ENCODE measurements around the gene ZHX3. TPM values are rescaled to one million over a fixed set of nuclear protein-coding genes. Genes with fewer than 3 reads are reported as not detected.

Gene ZHX3
- total RNA-seq, 3 donors from 2014 or later (not counting 1 experiment from before 2014, with no cell fraction given): 9.0 to 11.8 (median 10.3) TPM

DNA sequence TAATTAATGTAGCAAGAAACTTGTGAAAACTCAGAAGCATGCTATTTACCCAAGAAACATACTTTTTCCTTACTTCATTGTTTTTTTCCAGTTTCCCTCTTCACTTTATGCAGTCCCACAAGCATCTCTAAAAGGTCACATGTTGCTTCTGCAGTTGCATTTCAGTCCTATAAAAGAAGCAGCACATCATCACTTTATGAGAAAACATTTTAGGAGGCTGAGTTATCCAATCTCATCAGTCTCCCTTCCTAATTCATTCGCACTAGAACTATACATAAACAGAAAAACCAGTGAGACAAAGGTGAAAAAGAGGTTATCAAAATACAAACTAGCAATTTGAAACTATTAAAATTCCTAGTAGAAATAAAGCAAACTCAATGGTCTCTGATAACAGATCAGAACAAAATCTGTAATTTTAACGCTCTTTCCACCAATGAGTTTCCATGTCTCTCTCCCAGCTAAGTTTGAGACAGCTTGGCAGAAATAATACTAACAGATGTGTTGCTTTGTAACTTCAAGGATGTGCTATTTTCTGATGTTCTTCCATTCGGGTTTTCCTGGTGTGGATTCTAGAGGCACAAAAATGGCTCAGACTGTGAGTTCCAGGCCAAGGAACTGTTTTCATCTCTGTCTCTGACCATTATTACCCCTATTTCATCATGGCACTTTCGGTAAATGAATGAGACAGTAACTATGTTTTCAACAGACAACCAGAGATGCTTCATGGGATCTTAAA lies 48.4 kb downstream of the ZHX3 start:
- H3K4me1 ChIP-seq (ENCODE audit: control insufficient read depth, insufficient read depth, low read length): no peaks in the 10 kb centered on the region
- Mint-ChIP-seq H3K36me3 (no peaks in the 10 kb centered on the region), H3K4me1 (peaks cover 0 to 6% of the 10 kb centered on the region in 2 donors), H3K4me3 (no peak overlapping the region), H3K27me3 (ENCODE audit: low read depth in 2 of 2) (no peaks in the 10 kb centered on the region), H3K9me3 (no peaks in the 10 kb centered on the region), H3K27ac (no peak overlapping the region)
- no peaks in the 10 kb centered on the region for H3K36me3 ChIP-seq (ENCODE audit: control insufficient read depth, insufficient read depth, low read length)
- 98% methylated on average over 4 of the region's 4 CpGs for WGBS (ENCODE audit: insufficient coverage)
- intact Hi-C loops (cut with micrococcal nuclease): no loop called here
- ATAC-seq (no peak), DNase-seq (no peak)
- H3K9me3 ChIP-seq (ENCODE audit: control insufficient read depth, insufficient read depth, low read length): no peaks in the 10 kb centered on the region
- TF ChIP-seq, protein P1, sequence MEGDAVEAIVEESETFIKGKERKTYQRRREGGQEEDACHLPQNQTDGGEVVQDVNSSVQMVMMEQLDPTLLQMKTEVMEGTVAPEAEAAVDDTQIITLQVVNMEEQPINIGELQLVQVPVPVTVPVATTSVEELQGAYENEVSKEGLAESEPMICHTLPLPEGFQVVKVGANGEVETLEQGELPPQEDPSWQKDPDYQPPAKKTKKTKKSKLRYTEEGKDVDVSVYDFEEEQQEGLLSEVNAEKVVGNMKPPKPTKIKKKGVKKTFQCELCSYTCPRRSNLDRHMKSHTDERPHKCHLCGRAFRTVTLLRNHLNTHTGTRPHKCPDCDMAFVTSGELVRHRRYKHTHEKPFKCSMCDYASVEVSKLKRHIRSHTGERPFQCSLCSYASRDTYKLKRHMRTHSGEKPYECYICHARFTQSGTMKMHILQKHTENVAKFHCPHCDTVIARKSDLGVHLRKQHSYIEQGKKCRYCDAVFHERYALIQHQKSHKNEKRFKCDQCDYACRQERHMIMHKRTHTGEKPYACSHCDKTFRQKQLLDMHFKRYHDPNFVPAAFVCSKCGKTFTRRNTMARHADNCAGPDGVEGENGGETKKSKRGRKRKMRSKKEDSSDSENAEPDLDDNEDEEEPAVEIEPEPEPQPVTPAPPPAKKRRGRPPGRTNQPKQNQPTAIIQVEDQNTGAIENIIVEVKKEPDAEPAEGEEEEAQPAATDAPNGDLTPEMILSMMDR (IDR thresholded peaks at IDR 0.05): no peak
- no peak overlapping the region for H3K27ac ChIP-seq (ENCODE audit: low read length)
- no peaks in the 10 kb centered on the region for H3K27me3 ChIP-seq (ENCODE audit: control insufficient read depth, insufficient read depth, low read length)
- H3K4me3 ChIP-seq (ENCODE audit: low read length): no peak overlapping the region

DNA sequence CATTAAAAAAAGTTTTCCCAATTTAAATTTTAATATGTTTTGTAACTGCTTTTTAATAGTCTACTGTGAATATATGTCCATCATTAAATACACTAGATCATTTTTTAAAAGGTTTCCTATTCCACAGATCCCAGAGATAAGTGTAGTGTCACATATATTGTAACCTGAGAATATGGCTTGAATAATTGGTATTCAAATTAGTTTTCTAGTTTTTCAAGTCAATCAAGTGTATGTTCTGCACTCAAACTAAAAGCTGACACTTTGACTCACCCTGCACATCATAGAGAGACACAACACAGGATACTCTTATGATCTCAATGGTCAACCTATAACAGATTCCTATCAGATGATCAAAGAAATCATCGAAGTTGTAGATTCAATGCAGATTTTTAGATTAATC lies 49.1 kb downstream of the ZHX3 start:
- intact Hi-C loops (cut with micrococcal nuclease): no loop called here
- DNase-seq (no peak), ATAC-seq (no peak)
- TF ChIP-seq, protein P1 (IDR thresholded peaks at IDR 0.05): no peak
- Mint-ChIP-seq H3K4me3 (no peak overlapping the region), H3K4me1 (peaks cover 0 to 5% of the 10 kb centered on the region in 2 donors), H3K36me3 (no peaks in the 10 kb centered on the region), H3K27me3 (ENCODE audit: low read depth in 2 of 2) (no peaks in the 10 kb centered on the region), H3K9me3 (no peaks in the 10 kb centered on the region), H3K27ac (no peak overlapping the region)
- H3K4me3 ChIP-seq (ENCODE audit: low read length): no peak overlapping the region
- no peaks in the 10 kb centered on the region for H3K4me1 ChIP-seq (ENCODE audit: control insufficient read depth, insufficient read depth, low read length)
- H3K9me3 ChIP-seq (ENCODE audit: control insufficient read depth, insufficient read depth, low read length): no peaks in the 10 kb centered on the region
- no peak overlapping the region for H3K27ac ChIP-seq (ENCODE audit: low read length)
- no peaks in the 10 kb centered on the region for H3K27me3 ChIP-seq (ENCODE audit: control insufficient read depth, insufficient read depth, low read length)
- WGBS (ENCODE audit: insufficient coverage): no CpG with 5 or more reads among the region's 1 CpG
- H3K36me3 ChIP-seq (ENCODE audit: control insufficient read depth, insufficient read depth, low read length): no peaks in the 10 kb centered on the region

DNA sequence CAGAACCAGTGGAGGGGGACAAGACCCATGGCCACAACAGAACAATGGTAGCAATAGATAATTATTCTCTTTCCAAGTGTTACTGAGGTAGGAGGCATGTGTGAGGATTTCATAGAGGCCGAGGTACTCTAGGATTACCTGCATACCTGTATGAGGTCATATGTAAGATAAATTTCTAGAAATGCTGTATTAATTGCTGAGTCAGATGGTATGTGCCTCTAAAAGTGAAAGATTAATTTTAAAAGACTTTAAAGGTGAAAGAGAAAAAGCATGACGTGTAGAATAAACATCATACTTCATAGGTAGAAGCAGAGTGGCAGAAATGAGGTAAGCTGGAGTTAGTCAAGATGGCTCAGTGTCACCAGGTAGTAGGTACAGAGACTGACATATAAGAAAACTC lies 51.6 kb downstream of the ZHX3 start:
- 96% methylated on average over 2 of the region's 2 CpGs for WGBS (ENCODE audit: insufficient coverage)
- Histone ChIP-seq H3K36me3 (ENCODE audit: control insufficient read depth, insufficient read depth, low read length) (no peaks in the 10 kb centered on the region), H3K4me3 (ENCODE audit: low read length) (no peak overlapping the region), H3K27me3 (ENCODE audit: control insufficient read depth, insufficient read depth, low read length) (no peaks in the 10 kb centered on the region), H3K9me3 (ENCODE audit: control insufficient read depth, insufficient read depth, low read length) (no peaks in the 10 kb centered on the region), H3K27ac (ENCODE audit: low read length) (no peak overlapping the region), H3K4me1 (ENCODE audit: control insufficient read depth, insufficient read depth, low read length) (no peaks in the 10 kb centered on the region)
- TF ChIP-seq, protein P1 (IDR thresholded peaks at IDR 0.05): no peak
- H3K4me1 Mint-ChIP-seq: no peaks in the 10 kb centered on the region
- no peak overlapping the region for H3K4me3 Mint-ChIP-seq
- intact Hi-C loops (cut with micrococcal nuclease): no loop called here
- H3K27me3 Mint-ChIP-seq (ENCODE audit: low read depth in 2 of 2): no peaks in the 10 kb centered on the region
- H3K9me3 Mint-ChIP-seq: no peaks in the 10 kb centered on the region
- DNase-seq (no peak), ATAC-seq (no peak)
- no peak overlapping the region for H3K27ac Mint-ChIP-seq
- no peaks in the 10 kb centered on the region for H3K36me3 Mint-ChIP-seq

DNA sequence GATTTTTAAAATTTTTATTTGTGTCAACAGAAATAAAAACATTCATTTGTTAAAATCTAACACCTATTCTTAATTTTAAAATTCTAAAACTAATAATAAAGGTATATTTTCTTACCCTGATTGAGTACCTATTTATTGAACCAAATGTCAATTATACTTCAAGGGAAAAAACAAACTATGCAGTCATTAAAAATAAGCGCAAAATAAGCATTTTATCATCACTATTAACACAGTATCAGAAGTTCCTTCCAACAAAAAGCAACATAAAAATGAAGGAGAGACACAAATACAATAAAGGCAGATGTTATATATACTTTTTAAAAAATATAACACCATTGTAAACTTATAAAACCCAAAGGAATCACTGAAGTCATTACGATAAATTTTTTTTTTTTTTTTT lies 52.7 kb downstream of the ZHX3 start:
- WGBS (ENCODE audit: insufficient coverage): 100% methylated on average over 1 of the region's 2 CpGs
- Histone ChIP-seq H3K4me1 (ENCODE audit: control insufficient read depth, insufficient read depth, low read length) (no peaks in the 10 kb centered on the region), H3K27ac (ENCODE audit: low read length) (no peak overlapping the region), H3K9me3 (ENCODE audit: control insufficient read depth, insufficient read depth, low read length) (no peaks in the 10 kb centered on the region), H3K36me3 (ENCODE audit: control insufficient read depth, insufficient read depth, low read length) (no peaks in the 10 kb centered on the region), H3K4me3 (ENCODE audit: low read length) (no peak overlapping the region), H3K27me3 (ENCODE audit: control insufficient read depth, insufficient read depth, low read length) (no peaks in the 10 kb centered on the region)
- ATAC-seq: no peak
- Mint-ChIP-seq H3K27ac (no peak overlapping the region), H3K4me3 (no peak overlapping the region), H3K9me3 (no peaks in the 10 kb centered on the region), H3K27me3 (ENCODE audit: low read depth in 2 of 2) (no peaks in the 10 kb centered on the region), H3K36me3 (no peaks in the 10 kb centered on the region), H3K4me1 (no peaks in the 10 kb centered on the region)
- TF ChIP-seq, protein P1 (IDR thresholded peaks at IDR 0.05): no peak
- no peak for DNase-seq
- intact Hi-C loops (cut with micrococcal nuclease): no loop called here
